HG02970 (cell line): ENCODE data around the gene OPA3.

Experiments used
- ATAC-seq: cut with Tn5 transposase; IDR thresholded peaks from one replicate; pipeline ENCODE4 v1.9.1; 2021; ENCODE audit warnings: mild to moderate bottlenecking, moderate library complexity, moderate number of reproducible peaks; ENCODE audit not compliant: unreplicated experiment, low FRiP score

OPA3 gene

GRCh38 chr19:45599286-45599685 is 14.7 kb upstream of the OPA3 start:
- no peak for ATAC-seq

GRCh38 chr19:45598267-45599001 is 13.8 kb upstream of the OPA3 start:
- no peak for ATAC-seq

GRCh38 chr19:45597425-45598111 is 13.0 kb upstream of the OPA3 start:
- no peak for ATAC-seq

- no peak for ATAC-seq
Measured at GRCh38 chr19:45595814-45596213, 11.2 kb upstream of the OPA3 start.

- no peak for ATAC-seq
Measured at GRCh38 chr19:45593520-45593919, 8.9 kb upstream of the OPA3 start.

- ATAC-seq: no peak
Measured at GRCh38 chr19:45592366-45592765, 7.8 kb upstream of the OPA3 start.

- ATAC-seq: no peak
Measured at GRCh38 chr19:45591638-45592005, 7.0 kb upstream of the OPA3 start.

GRCh38 chr19:45591004-45591637 is 6.5 kb upstream of the OPA3 start:
- ATAC-seq: no peak

- no peak for ATAC-seq
Measured at GRCh38 chr19:45590300-45591003, 5.8 kb upstream of the OPA3 start.

GRCh38 chr19:45589768-45590167 is 5.2 kb upstream of the OPA3 start:
- ATAC-seq: no peak

- no peak for ATAC-seq
Measured at GRCh38 chr19:45587873-45588272, 3.3 kb upstream of the OPA3 start.

GRCh38 chr19:45585158-45585577 is 566 bp upstream of the OPA3 start:
- no peak for ATAC-seq

GRCh38 chr19:45581576-45581975 is 3.0 kb downstream of the OPA3 start:
- ATAC-seq: no peak

- no peak for ATAC-seq
Measured at GRCh38 chr19:45578861-45579260, 5.7 kb downstream of the OPA3 start.

- ATAC-seq: no peak
Measured at GRCh38 chr19:45577111-45577905, 7.3 kb downstream of the OPA3 start.

- ATAC-seq: no peak
Measured at GRCh38 chr19:45576682-45577081, 7.9 kb downstream of the OPA3 start.

- no peak for ATAC-seq
Measured at GRCh38 chr19:45575216-45575615, 9.4 kb downstream of the OPA3 start.

GRCh38 chr19:45574526-45574925 is 10.1 kb downstream of the OPA3 start:
- no peak for ATAC-seq

- no peak for ATAC-seq
Measured at GRCh38 chr19:45571457-45572220, 13.0 kb downstream of the OPA3 start.
